ENCODE data around the gene AGBL4. TPM values are rescaled to one million over a fixed set of nuclear protein-coding genes. Genes with fewer than 3 reads are reported as not detected.

The AGBL4 gene
- total and polyA plus RNA-seq, 2 of the 13 experiments (the other 11 are each of a cell fraction or from before 2014, with no cell fraction given): not detected

DNA sequence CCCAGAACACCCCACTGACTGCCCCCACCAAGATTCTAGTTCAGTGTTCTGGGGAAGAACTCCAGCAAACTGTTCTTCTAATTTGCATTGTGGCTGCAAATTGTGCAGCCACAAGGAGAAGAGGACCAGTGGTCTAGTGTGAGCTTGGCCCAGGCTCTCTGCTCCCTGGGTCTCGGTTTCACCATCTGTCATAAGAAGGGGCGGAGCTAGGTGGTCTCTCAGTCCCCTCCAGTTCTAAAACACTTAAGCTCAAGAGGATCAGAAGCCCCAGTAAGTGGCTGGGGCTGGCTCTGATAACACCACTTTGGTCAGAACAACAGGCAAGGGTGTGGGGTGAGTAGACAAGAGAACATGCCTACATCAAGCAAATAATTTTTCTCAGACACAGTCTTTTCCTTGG is 1346.9 kb downstream of the AGBL4 start (continued):
- TF ChIP-seq, protein P1, sequence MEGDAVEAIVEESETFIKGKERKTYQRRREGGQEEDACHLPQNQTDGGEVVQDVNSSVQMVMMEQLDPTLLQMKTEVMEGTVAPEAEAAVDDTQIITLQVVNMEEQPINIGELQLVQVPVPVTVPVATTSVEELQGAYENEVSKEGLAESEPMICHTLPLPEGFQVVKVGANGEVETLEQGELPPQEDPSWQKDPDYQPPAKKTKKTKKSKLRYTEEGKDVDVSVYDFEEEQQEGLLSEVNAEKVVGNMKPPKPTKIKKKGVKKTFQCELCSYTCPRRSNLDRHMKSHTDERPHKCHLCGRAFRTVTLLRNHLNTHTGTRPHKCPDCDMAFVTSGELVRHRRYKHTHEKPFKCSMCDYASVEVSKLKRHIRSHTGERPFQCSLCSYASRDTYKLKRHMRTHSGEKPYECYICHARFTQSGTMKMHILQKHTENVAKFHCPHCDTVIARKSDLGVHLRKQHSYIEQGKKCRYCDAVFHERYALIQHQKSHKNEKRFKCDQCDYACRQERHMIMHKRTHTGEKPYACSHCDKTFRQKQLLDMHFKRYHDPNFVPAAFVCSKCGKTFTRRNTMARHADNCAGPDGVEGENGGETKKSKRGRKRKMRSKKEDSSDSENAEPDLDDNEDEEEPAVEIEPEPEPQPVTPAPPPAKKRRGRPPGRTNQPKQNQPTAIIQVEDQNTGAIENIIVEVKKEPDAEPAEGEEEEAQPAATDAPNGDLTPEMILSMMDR (CRISPR knock-in tag; IDR thresholded peaks at IDR 0.05): no peak
- no peak for TF ChIP-seq CEBPB (IDR thresholded peaks at IDR 0.05; ENCODE audit: borderline replicate concordance, low read depth, low read length)

DNA sequence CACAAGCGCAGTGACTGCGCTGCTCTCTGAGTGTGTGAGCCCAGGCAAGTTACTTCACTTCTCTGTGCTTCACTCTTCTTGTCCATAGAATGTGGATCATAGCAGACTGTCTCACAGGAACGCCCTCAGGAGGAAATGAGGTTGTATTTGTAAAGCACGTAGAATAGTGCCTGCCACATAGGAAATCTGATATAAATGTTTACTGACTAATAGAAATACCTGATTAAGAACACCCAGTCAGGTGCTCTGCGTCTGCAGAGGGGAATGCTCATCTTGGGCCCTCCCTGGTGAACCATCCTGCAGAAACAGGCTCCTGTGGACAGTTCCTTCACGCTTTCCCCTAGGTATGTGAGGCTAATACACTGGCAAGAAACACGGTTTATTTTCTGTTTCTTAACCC is 1347.4 kb downstream of the AGBL4 start:
- H3K9ac ChIP-seq (ENCODE audit: insufficient read depth, low read depth, low read length): no peak overlapping the region
- H3K36me3 ChIP-seq (replicated peaks in 1 of 2; ENCODE audit: control insufficient read depth in 1 of 2, insufficient read depth in 2 of 2, low read length in 2 of 2): no peaks in the 10 kb centered on the region
- H2AFZ ChIP-seq (ENCODE audit: low read length): no peak overlapping the region
- CTCF ChIA-PET (ENCODE audit: low intra/inter-chr PET ratio, low total read pairs): no interaction called here
- no peaks in the 10 kb centered on the region for H3K9me3 ChIP-seq (ENCODE audit: low read length)
- H3K4me2 ChIP-seq (ENCODE audit: low read depth, low read length): no peak overlapping the region
- in situ Hi-C loops (cut with HindIII; ENCODE audit: extremely low pct_ligation_motif_present, low pct_unique_long_range_greater_than_20kb) (loop anchor here (10.0 kb wide), 1 partner anchor 1668 kb away; no protein-coding TSS in a partner anchor), intact Hi-C loops (cut with micrococcal nuclease; ENCODE audit: unreplicated experiment) (no loop called here)
- no TSS peak for BruUV-seq (replicated peaks)
- H3K4me3 ChIP-seq (replicated peaks in 1 of 3; ENCODE audit: insufficient read depth in 1 of 3, low read depth in 2 of 3, low read length in 3 of 3): no peak overlapping the region
- TF ChIP-seq DMTF1 (CRISPR knock-in tag; IDR thresholded peaks at IDR 0.05) (no peak), ONECUT2 (CRISPR knock-in tag; IDR thresholded peaks at IDR 0.05) (no peak), ZBTB46 (CRISPR knock-in tag; IDR thresholded peaks at IDR 0.05; ENCODE audit: borderline replicate concordance) (no peak), PHF8 (CRISPR knock-in tag; IDR thresholded peaks at IDR 0.05) (no peak), RARA (CRISPR knock-in tag; IDR thresholded peaks at IDR 0.05) (no peak), ZNF441 (CRISPR knock-in tag; IDR thresholded peaks at IDR 0.05; ENCODE audit: borderline replicate concordance) (no peak)
- TF ChIP-seq, protein P2, sequence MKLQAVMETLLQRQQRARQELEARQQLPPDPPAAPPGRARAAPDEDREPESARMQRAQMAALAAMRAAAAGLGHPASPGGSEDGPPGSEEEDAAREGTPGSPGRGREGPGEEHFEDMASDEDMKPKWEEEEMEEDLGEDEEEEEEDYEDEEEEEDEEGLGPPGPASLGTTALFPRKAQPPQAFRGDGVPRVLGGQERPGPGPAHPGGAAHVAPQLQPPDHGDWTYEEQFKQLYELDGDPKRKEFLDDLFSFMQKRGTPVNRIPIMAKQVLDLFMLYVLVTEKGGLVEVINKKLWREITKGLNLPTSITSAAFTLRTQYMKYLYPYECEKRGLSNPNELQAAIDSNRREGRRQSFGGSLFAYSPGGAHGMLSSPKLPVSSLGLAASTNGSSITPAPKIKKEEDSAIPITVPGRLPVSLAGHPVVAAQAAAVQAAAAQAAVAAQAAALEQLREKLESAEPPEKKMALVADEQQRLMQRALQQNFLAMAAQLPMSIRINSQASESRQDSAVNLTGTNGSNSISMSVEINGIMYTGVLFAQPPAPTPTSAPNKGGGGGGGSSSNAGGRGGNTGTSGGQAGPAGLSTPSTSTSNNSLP (IDR thresholded peaks at IDR 0.05; ENCODE audit: low read depth, low read length): no peak
- no peak for DNase-seq (ENCODE audit: low spot score)
- H3K27me3 ChIP-seq (ENCODE audit: control insufficient read depth in 1 of 2, insufficient read depth in 2 of 2, low read length in 2 of 2): no peaks in the 10 kb centered on the region
- ATAC-seq: no peak
- H3K4me1 ChIP-seq (ENCODE audit: insufficient read depth, low read length): no peaks in the 10 kb centered on the region
- no peaks in the 10 kb centered on the region for H3K79me2 ChIP-seq (ENCODE audit: insufficient read depth, low read length)
- WGBS (ENCODE audit: low lambda C conversion rate): 15% methylated on average over 5 of the region's 7 CpGs
- H4K20me1 ChIP-seq (ENCODE audit: insufficient read depth, low read length): no peaks in the 10 kb centered on the region
- no peak overlapping the region for H3K27ac ChIP-seq (ENCODE audit: extremely low read length, insufficient read depth, low read length)
- POLR2A ChIA-PET: no interaction called here
- FAIRE-seq: no peak
